GM21515 (cell line): ENCODE results near the gene ACSS1.
A peak's percentile ranks its signal among the peaks of the same experiment; 100 is the strongest.

Experiments
- ATAC-seq: cut with Tn5 transposase; IDR thresholded peaks from one replicate; pipeline ENCODE4 v1.9.1; 2021; ENCODE audit not compliant: unreplicated experiment

Gene ACSS1

GRCh38 chr20:25061103-25061799, 3.3 kb upstream of the ACSS1 start:
- ATAC-seq = no peak

GRCh38 chr20:25059866-25060465, 2.0 kb upstream of the ACSS1 start:
- no peak for ATAC-seq

- no peak for ATAC-seq
Observed at GRCh38 chr20:25058847-25059810, 1.2 kb upstream of the ACSS1 start.

- ATAC-seq = peak; percentile 29
Observed at GRCh38 chr20:25057234-25058050, 497 bp downstream of the ACSS1 start.

- peak; percentile 30 for ATAC-seq
Observed at GRCh38 chr20:25056690-25057233, 1.2 kb downstream of the ACSS1 start.

GRCh38 chr20:25055711-25056495, 2.0 kb downstream of the ACSS1 start:
- ATAC-seq = no peak

GRCh38 chr20:25054995-25055629, 2.8 kb downstream of the ACSS1 start:
- ATAC-seq = no peak

- no peak for ATAC-seq
Observed at GRCh38 chr20:25054096-25054820, 3.7 kb downstream of the ACSS1 start.

- no peak for ATAC-seq
Observed at GRCh38 chr20:25053255-25054031, 4.5 kb downstream of the ACSS1 start.

- ATAC-seq = no peak
Observed at GRCh38 chr20:25052255-25053194, 5.4 kb downstream of the ACSS1 start.

- ATAC-seq = no peak
Observed at GRCh38 chr20:25051386-25052155, 6.4 kb downstream of the ACSS1 start.

GRCh38 chr20:25050501-25051350, 7.2 kb downstream of the ACSS1 start:
- no peak for ATAC-seq

GRCh38 chr20:25050082-25050481, 7.9 kb downstream of the ACSS1 start:
- no peak for ATAC-seq

GRCh38 chr20:25049261-25050060, 8.5 kb downstream of the ACSS1 start:
- ATAC-seq = no peak
